Central memory CD8-positive, alpha-beta T cell (primary cell): ENCODE results near the gene BPHL.
"Not testable (repeated sequence)": the region's sequence is repeated elsewhere in the genome, so short reads cannot be mapped to it uniquely, and the experiment has no call there.

ENCODE experiments used
- ATAC-seq: fragments of 150-1000 bp; cut with Tn5 transposase; replicated peaks from 2 replicates; pipeline ENCODE4 v1.10.0; 2022; ENCODE audit warnings: mild to moderate bottlenecking, moderate FRiP score, moderate number of reproducible peaks; ENCODE audit not compliant: poor library complexity, severe bottlenecking; ENCODE audit errors: extremely low read depth
- DNase-seq, 2 donors: peaks; one replicate each; pipeline ENCODE4 v3.0.0; 2021; ENCODE audit warnings: low spot score in 2 of 2
- H3K27ac Mint-ChIP-seq: one replicate; pipeline ENCODE4 v1.8.0; 2022; ENCODE audit warnings: low read depth, mild to moderate bottlenecking, moderate library complexity, mixed read lengths
- H3K27me3 Mint-ChIP-seq: one replicate; pipeline ENCODE4 v1.8.0; 2022; ENCODE audit warnings: mixed read lengths
- H3K36me3 Mint-ChIP-seq: one replicate; pipeline ENCODE4 v1.8.0; 2022; ENCODE audit warnings: mild to moderate bottlenecking, moderate library complexity, mixed read lengths; ENCODE audit not compliant: insufficient read depth
- H3K4me1 Mint-ChIP-seq: one replicate; pipeline ENCODE4 v1.8.0; 2022; ENCODE audit warnings: mixed read lengths
- H3K4me3 Mint-ChIP-seq: one replicate; pipeline ENCODE4 v1.8.0; 2022; ENCODE audit warnings: mild to moderate bottlenecking, moderate library complexity, mixed read lengths
- H3K9me3 Mint-ChIP-seq: one replicate; pipeline ENCODE4 v1.8.0; 2022; ENCODE audit warnings: mixed read lengths

BPHL gene

DNA sequence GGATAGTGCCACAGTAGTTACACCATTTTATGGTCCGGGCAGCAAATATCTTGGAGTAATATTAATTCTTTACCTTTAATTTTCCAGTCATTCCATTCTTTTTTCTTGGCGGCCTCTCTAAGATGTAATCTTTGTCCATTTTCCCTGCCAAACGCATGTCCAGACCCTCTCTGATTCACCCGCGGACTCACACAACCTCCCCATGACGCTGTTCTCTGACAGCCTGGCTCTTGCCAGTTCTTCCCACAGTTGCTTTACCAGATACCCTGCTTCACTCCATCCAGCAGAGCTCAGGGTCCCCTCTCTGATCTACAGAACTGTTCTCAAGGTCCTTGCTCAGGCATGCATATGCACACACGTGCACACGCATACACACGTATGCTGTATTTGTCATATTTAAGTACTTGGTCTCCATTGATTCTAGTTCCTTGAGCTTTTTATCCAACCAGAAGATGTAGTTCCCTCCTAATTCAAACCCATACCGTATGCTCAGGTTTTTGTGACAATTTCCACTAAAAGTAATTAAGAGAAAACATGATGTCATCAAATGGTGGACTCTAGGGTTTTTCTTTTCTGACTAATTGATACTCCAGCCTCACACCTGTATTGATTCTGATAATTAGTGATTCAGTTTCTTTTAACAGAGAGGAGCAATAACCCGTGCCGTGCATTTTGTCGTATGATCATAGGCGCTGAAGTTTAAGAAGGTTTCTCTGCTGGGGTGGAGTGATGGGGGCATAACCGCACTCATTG is 10.0 kb downstream of the BPHL start:
- H3K36me3 Mint-ChIP-seq = peaks cover 8% of the 10 kb centered on the region
- H3K27ac Mint-ChIP-seq = no peak overlapping the region
- H3K4me3 Mint-ChIP-seq = no peak overlapping the region
- no peaks in the 10 kb centered on the region for H3K4me1 Mint-ChIP-seq
- H3K9me3 Mint-ChIP-seq = no peaks in the 10 kb centered on the region
- no peaks in the 10 kb centered on the region for H3K27me3 Mint-ChIP-seq
- no peak for DNase-seq
- no peak for ATAC-seq

DNA sequence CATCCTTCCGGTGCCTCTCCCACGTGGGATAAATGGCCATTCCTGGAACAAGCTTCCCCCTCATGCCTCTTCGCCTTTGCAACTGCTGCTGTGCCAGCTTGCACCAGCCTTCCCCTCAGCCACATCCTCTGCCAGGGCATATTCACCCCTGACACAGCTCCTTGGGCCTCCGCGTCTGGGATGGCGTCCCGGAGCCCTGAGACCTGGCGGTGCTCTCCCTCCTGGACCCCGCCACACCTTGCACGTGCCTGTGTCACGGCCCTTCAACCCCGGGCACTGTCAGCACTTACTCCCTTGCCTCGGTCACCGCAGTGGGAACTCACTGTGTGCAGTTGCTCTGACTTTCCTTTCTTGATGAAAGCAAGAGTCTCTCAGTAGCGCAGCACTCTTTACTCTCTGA is 13.2 kb downstream of the BPHL start:
- Mint-ChIP-seq H3K36me3 (peaks cover 4% of the 10 kb centered on the region), H3K4me1 (no peaks in the 10 kb centered on the region), H3K27me3 (no peaks in the 10 kb centered on the region), H3K9me3 (no peaks in the 10 kb centered on the region), H3K4me3 (no peak overlapping the region), H3K27ac (no peak overlapping the region)
- ATAC-seq (no peak), DNase-seq (no peak)

DNA sequence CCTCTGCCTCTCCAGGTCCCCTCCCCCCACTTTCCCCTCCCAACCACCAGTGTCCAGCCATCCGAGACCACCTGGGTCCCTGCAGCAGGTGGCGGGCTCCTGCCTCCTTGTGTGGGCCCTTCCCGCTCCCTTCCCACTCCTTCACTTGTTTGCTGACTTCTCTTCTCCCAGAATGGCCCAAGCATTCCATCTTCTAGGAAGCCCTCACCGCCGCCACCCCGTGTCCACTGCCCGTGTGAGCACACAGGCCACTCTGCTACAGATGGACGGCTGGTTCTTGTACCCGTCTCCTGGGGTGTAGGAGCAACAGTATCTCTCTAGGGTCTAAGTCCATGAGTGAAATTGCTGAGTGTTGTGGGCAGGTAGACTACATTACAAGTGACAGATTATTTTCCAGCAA is 15.0 kb downstream of the BPHL start:
- Mint-ChIP-seq H3K4me3 (no peak overlapping the region), H3K27ac (no peak overlapping the region), H3K36me3 (peaks cover 4% of the 10 kb centered on the region), H3K4me1 (no peaks in the 10 kb centered on the region), H3K9me3 (no peaks in the 10 kb centered on the region), H3K27me3 (no peaks in the 10 kb centered on the region)
- DNase-seq = no peak
- ATAC-seq = no peak

DNA sequence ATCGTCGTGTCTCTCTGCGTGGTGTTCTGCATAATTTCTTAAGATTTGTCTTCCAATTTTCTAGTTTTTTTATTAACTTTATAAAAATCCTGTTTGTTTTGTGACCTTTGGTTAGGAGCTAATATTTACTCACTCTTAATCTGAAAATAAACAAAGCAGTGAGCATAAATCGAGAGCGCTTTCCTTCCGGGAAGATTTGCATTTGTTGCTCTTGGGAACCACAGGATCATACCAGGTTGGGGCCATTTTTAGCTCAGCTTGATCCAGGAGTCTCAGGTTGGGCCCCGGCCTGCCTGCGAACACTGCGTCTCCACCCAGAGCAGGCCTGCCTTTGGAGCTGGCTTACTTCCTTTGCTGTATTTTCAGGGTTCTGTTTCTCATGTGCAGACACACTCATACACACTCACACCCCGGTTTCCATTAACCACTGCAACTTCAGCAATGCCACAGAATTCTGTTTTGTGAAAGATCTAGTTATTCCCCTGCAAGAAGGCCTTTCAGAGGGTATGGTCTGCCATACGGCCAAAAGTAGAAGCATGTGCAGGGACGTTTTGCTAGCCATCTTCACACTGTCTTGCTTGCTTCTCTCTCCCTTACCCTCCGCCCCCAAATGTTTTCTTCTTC is 17.3 kb downstream of the BPHL start:
- DNase-seq (no peak), ATAC-seq (no peak)
- no peaks in the 10 kb centered on the region for H3K4me1 Mint-ChIP-seq
- H3K27me3 Mint-ChIP-seq = no peaks in the 10 kb centered on the region
- H3K4me3 Mint-ChIP-seq = no peak overlapping the region
- no peak overlapping the region for H3K27ac Mint-ChIP-seq
- H3K9me3 Mint-ChIP-seq = no peaks in the 10 kb centered on the region
- H3K36me3 Mint-ChIP-seq = peaks cover 4% of the 10 kb centered on the region

DNA sequence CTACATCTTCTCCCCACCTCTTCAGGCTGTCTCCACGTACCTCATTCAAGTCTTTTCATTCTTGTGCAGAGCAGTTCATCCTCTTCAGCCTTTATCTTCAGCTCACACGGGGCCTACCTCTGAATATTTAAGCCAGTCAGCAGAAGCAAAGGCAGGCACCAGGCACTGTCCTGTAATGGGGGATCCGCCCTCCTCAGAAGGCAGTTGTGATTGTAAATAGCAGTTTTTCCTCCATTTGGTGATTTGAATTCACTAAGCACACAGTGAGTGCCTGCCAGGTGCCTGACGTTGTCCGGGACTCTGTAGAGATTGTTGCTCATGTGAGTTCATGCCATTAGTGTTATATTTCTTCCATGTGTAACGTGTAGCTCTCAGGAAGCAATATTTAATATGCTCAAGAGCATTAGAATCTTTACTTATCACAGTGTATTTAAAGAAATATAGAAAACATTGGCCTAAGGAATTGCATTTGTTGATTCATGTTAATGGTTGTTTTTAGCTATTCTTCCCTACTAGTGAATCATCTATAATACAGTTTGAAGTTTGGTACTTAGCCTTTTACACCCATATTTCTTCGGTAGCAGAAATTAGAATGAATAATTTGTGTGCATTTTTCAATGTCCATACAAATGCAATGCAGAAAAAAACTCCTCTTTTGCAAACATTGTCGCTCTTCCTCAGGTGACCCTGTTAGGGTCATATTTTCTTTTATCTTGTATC is 17.9 kb downstream of the BPHL start:
- H3K4me3 Mint-ChIP-seq = no peak overlapping the region
- H3K27ac Mint-ChIP-seq = no peak overlapping the region
- peaks cover 4% of the 10 kb centered on the region for H3K36me3 Mint-ChIP-seq
- DNase-seq (no peak), ATAC-seq (no peak)
- H3K27me3 Mint-ChIP-seq = no peaks in the 10 kb centered on the region
- no peaks in the 10 kb centered on the region for H3K9me3 Mint-ChIP-seq
- H3K4me1 Mint-ChIP-seq = no peaks in the 10 kb centered on the region

DNA sequence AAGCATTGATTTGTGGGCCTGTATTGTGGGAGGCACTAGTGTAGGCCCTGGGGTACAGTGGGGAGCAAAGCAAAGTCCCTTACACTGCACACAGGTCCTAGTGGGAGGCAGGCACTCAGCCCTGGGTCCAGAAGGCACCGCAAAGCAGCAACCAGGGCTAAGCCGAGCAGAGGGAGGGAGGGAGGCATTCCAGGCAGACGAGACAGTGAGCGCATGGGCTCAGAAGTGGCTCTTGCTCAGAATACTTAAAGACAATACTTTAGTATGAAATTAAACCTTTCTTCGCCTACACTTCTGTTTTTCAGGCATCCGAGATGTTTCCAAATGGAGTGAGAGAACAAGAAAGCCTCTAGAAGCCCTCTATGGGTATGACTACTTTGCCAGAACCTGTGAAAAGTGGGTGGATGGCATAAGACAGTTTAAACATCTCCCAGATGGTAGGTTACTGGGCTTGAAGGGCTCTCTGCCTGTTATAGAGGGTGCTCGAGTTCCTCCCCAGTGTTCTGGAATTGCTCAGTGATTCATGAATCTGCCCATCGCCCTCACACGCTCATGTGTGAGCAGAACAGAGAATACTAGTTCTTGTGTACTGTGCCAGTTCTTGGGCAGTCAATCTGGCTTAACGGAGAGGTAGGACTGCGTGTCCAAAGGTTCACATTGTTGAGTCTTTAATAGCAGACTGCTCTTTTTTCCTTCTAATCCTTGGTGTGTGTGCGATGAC is 18.7 kb downstream of the BPHL start:
- Mint-ChIP-seq H3K9me3 (no peaks in the 10 kb centered on the region), H3K27me3 (no peaks in the 10 kb centered on the region), H3K36me3 (peaks cover 4% of the 10 kb centered on the region), H3K4me3 (no peak overlapping the region), H3K4me1 (no peaks in the 10 kb centered on the region), H3K27ac (no peak overlapping the region)
- DNase-seq (no peak), ATAC-seq (no peak)

DNA sequence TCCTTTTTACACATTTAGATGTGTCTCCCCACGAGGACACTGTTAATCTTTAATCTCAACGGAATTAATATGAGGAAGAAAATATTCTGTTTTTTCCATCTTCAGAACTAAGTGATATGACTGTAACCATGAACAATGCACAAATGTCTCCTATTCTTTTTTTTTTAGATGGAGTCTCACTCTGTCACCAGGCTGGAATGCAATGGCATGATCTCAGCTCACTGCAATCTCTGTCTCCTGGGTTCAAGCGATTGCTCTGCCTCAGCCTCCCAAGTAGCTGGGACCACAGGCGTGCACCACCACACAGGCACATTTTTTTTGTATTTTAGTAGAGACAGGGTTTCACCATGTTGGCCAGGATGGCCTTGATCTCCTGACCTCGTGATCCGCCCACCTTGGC is 19.4 kb downstream of the BPHL start:
- not testable (repeated sequence) for H3K9me3 Mint-ChIP-seq, H3K27ac Mint-ChIP-seq, H3K27me3 Mint-ChIP-seq, H3K4me3 Mint-ChIP-seq, H3K36me3 Mint-ChIP-seq, H3K4me1 Mint-ChIP-seq, DNase-seq, ATAC-seq

DNA sequence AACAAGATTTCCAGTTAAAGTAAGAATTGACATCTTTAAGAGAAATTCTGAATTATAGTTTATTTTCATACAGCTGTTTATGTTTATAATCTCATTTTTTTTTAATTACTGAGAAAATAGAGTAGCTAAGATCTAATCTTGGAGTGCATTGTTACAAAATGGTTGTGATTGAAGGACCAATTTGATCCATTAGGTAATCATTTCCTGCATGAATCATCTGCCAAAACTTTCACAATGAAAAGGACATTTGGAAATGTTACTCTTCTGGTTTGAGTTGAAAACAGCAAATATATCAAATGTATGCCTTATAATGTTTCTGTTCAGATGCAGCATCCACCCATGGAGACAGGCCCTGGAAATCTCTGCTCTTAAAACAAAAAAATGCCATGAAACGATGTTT is 19.8 kb downstream of the BPHL start:
- no peak overlapping the region for H3K27ac Mint-ChIP-seq
- no peak for DNase-seq

DNA sequence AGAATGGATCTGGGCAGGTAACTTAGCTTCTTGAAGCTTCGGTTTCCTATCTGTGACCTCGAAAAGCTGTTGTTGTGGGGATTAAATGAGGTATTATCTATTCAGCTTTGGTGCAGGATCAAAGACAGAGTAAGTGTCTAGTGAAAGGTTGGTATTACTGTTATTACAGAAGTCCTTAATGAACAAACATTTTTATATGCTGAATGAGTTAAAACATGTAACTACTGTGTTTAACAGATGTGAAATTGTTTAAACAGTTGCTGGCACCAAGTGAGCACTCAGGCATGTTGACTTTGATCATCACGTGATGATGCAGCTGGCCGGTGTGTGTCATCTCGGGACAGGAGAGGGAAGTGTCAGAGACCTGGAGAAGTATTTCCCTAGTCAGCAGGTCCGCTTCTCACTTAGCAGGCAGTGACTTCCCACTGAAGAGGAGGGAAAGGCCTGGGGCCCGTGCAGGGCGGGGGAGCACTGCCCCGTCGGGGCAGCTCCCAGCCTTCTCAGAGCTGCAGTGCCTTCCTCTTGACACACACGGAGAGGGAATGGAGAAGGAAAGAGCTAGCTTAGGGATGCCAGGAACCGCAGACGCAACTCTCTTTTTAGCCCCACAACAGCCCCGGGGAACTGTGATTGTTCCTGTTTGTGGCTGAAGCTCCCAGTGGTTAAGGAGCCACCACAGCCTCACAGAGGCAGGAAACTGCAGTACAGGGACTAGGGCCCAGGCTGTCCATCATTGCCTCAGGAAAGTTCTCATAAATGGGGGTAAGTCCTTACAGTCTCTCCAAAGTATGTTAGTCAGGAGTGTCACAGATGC is 20.8 kb downstream of the BPHL start:
- no peak overlapping the region for H3K4me3 Mint-ChIP-seq
- ATAC-seq (no peak), DNase-seq (no peak)
- no peak overlapping the region for H3K27ac Mint-ChIP-seq
- peaks cover 4% of the 10 kb centered on the region for H3K36me3 Mint-ChIP-seq
- no peaks in the 10 kb centered on the region for H3K9me3 Mint-ChIP-seq
- no peaks in the 10 kb centered on the region for H3K27me3 Mint-ChIP-seq
- no peaks in the 10 kb centered on the region for H3K4me1 Mint-ChIP-seq

More for the DNA sequence above, 19.8 kb downstream of the BPHL start:
- Mint-ChIP-seq H3K36me3 (peaks cover 4% of the 10 kb centered on the region), H3K4me1 (no peaks in the 10 kb centered on the region), H3K9me3 (no peaks in the 10 kb centered on the region), H3K4me3 (no peak overlapping the region), H3K27me3 (no peaks in the 10 kb centered on the region)
- no peak for ATAC-seq

DNA sequence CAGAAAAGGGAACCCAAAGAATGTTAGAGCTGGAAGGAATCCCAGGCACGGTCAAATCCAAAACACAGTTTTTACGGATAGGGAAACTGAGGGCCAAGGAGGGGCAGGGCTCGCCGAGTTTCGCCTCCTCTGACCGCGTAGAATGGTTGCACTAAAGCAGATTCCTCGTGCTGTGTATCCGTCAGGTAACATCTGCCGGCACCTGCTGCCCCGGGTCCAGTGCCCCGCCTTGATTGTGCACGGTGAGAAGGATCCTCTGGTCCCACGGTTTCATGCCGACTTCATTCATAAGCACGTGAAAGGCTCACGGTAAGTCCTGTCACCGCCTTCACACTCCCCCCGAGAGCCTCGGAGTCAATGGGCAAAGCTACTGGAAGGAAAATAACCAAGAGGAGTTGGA is 21.7 kb downstream of the BPHL start:
- no peaks in the 10 kb centered on the region for H3K27me3 Mint-ChIP-seq
- DNase-seq (no peak), ATAC-seq (no peak)
- H3K4me1 Mint-ChIP-seq = peaks cover 8% of the 10 kb centered on the region
- H3K36me3 Mint-ChIP-seq = peaks cover 6% of the 10 kb centered on the region
- no peak overlapping the region for H3K4me3 Mint-ChIP-seq
- no peak overlapping the region for H3K27ac Mint-ChIP-seq
- no peaks in the 10 kb centered on the region for H3K9me3 Mint-ChIP-seq

DNA sequence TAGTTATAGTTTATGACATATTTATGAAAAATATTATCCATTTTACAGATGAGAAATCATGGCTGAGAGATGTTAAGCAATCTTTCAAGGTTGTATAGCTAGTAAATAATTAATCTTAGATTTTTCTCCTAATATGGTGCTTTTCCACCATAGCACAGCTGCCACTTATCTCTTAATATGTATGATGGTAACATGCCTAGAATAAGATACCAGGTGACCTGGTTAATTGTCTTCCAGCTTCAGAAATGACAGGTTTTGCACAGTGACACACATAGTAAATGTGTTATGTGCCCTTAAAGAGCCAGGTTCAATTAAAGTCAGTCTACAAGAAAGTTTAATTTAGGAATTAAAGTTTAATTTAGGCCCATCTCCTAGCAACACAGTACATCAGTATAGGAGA is 24.0 kb downstream of the BPHL start:
- ATAC-seq (no peak), DNase-seq (no peak)
- H3K27me3 Mint-ChIP-seq = no peaks in the 10 kb centered on the region
- no peak overlapping the region for H3K27ac Mint-ChIP-seq
- no peaks in the 10 kb centered on the region for H3K9me3 Mint-ChIP-seq
- peaks cover 8% of the 10 kb centered on the region for H3K4me1 Mint-ChIP-seq
- peaks cover 8% of the 10 kb centered on the region for H3K36me3 Mint-ChIP-seq
- H3K4me3 Mint-ChIP-seq = no peak overlapping the region

DNA sequence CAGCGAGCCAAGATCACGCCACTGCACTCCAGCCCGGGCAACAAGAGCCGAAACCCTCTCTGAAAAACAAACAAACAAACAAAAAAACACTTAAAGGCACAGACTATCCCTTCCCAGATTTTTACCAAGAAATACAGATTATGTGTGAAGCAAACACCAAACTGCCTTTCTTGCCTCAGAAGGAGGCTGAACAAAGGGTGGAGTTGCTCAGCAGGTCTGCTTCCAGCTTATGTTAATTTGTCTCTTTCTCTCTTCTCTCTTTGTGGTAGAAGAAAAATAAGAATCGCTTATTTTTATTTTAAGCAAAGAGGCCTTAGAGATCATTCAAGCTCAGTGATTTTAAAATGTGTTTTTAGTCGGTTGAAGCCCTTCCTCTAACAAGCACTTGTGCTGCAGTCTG is 24.6 kb downstream of the BPHL start:
- Mint-ChIP-seq H3K4me1 (peaks cover 8% of the 10 kb centered on the region), H3K36me3 (peaks cover 8% of the 10 kb centered on the region), H3K27me3 (no peaks in the 10 kb centered on the region), H3K9me3 (no peaks in the 10 kb centered on the region), H3K27ac (no peak overlapping the region), H3K4me3 (no peak overlapping the region)
- ATAC-seq (no peak), DNase-seq (no peak)
